Activated CD4-positive, alpha-beta T cell treated with anti-CD3 and anti-CD28 coated beads, Interleukin-2, amount 50 U/mL, for 48 hours (primary cell): ENCODE data around the gene UVRAG.
A peak's percentile ranks its signal among the peaks of the same experiment; 100 is the strongest.
"Not testable (repeated sequence)": the region's sequence is repeated elsewhere in the genome, so short reads cannot be mapped to it uniquely, and the experiment has no call there.

Experiments used
- DNase-seq, 2 experiments: peaks; one replicate each; pipeline ENCODE4 v3.0.0-alpha.2; 2020

The UVRAG gene

DNA sequence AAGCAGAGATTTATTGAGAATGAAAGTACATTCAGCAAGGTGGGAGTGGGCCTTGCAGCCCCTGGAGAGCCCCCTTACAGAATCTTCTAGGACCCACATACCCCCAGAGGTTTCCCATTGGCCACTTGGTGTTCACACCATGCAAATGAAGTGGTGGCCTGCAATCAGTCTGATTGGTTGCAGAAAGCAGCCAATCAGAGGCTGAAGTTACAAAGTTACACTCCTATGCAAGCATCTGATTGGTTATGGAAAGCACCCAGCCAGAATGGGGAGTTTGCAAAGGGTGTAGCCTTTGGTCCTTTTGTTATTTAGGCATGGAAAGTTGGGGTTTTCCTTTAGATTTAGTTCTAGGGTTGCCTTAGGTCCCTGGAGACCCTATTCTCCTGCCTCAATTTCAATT, 34.9 kb downstream of the UVRAG start:
- no peak for DNase-seq

GRCh38 chr11:75850787-75851186, 35.8 kb downstream of the UVRAG start:
- no peak for DNase-seq

- no peak for DNase-seq
Measured at GRCh38 chr11:75851203-75851602, 36.2 kb downstream of the UVRAG start.

GRCh38 chr11:75852406-75853017, 37.5 kb downstream of the UVRAG start:
- no peak for DNase-seq

DNA sequence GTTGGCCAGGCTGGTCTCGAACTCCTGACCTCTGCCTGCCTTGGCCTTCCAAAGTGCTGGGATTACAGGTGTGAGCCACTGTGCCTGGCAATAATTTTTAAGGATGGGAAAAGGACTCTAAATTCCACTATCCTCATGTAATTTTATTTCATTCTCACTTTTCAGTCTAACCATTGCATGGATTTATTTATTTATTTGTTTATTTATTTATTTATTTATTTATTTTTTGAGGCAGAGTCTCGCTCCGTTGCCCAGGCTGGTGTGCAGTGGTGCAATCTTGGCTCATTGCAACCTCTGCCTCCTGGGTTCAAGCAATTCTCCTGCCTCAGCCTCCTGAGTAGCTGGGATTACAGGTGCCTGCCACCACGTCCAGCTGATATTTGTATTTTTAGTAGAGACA, 38.6 kb downstream of the UVRAG start:
- not testable (repeated sequence) for DNase-seq

DNA sequence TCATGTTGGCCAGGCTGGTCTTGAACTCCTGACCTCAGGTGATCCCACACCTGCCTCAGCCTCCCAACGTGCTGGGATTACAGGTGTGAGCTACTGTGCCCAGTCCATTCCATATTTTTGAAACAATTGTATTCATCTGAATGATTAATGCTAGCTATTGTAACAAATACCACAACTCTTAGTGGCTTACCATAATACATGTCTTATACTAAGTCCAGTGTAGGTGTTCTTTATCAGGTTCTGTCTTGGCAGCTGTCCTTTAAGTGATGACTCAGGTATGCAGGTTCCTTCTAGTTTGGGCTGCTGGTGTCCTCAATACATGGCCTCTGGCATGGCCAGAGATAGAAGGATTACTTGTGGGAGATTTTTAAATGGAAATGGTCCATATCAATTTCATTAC, 39.0 kb downstream of the UVRAG start:
- DNase-seq, result no peak

- no peak for DNase-seq
Measured at GRCh38 chr11:75855206-75855605, 40.2 kb downstream of the UVRAG start.

DNA sequence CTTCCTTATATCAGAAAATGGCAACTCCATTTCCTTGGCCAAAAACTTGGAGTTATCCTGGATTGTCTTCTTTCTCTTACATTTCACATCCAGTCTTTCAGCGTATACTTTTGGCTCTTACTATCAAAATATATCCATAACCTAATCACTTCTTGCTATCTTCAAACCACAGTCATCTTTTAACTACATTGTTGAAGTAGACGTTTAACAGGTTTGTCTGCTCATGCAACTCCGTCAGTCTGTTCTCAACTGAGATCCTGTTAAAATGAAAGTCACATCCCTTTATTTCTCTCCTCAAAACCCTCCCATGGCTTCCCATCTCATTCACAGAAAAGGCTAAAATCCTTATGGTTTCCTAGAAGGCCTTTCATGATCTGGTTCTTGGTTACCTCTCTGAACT, 41.9 kb downstream of the UVRAG start:
- no peak for DNase-seq

- DNase-seq, result no peak
Measured at GRCh38 chr11:75858042-75858441, 43.0 kb downstream of the UVRAG start.

GRCh38 chr11:75858613-75859012, 43.6 kb downstream of the UVRAG start:
- DNase-seq, result no peak

GRCh38 chr11:75859614-75860013, 44.6 kb downstream of the UVRAG start:
- no peak for DNase-seq

DNA sequence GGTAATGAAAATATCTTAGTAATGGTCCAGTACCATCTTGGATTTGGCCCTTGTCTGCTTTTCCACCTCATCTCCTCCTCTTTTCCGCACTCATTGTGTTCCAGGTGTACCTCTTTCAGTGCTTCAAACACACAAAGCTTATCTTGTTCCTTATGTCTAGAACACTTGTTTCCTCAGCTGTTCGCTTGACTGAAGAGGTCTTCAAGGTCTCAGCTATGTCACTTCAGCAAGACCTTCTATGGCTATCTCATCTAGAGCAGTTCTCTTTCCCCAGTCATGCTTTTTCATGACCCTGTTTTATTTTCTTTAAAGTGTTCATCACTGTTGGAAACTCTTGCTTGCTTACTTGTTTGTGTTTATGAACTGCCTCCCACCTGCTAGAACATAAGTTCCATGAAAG, 47.4 kb downstream of the UVRAG start:
- DNase-seq, result no peak

DNA sequence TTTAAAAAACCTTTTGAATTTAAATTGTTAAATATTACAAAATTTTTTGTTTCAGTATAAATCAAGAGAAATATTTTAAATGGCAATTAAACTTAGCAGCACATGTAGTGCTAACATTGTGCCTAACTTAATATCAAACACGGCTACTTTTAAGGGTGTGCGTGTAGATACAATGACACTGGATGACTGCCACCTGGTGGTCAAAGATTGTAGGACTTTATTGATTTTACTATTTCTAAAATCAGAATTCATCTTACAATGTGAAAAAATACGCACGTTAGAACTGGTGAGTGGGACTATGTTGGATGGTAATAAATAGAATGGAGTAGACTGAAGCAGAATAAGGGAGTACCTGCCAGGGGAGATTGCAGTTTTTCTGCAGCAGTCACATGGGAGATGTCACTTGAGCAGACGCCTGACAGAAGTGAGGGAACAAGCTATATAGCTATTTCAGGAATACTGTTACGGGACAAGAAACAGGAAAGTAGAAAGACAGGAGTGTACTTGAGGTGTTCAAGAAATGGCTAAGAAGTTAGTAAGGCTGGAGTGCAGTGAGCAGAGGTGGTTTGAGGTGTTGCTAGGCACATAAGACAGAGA, 52.9 kb downstream of the UVRAG start:
- peak in 1 of 2 experiments; percentile 31 for DNase-seq

DNA sequence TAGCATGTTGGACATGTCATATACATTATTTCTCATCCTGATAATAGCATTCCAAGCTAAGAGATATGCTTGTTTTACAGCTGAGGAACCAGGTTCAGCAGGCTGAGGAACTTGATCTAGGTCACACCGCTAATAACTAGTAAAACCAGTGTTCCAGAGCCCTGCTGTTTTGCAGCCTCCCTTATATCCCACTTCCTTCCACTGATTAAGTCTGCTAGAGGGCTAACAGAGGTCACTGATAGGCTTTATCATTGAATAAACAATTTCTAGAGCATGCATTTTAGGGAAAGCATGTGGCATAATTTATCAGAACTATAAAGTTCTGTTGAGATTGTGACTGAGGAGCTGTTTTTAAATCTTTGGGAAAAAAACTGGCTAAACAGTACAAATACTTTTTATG, 54.0 kb downstream of the UVRAG start:
- no peak for DNase-seq

DNA sequence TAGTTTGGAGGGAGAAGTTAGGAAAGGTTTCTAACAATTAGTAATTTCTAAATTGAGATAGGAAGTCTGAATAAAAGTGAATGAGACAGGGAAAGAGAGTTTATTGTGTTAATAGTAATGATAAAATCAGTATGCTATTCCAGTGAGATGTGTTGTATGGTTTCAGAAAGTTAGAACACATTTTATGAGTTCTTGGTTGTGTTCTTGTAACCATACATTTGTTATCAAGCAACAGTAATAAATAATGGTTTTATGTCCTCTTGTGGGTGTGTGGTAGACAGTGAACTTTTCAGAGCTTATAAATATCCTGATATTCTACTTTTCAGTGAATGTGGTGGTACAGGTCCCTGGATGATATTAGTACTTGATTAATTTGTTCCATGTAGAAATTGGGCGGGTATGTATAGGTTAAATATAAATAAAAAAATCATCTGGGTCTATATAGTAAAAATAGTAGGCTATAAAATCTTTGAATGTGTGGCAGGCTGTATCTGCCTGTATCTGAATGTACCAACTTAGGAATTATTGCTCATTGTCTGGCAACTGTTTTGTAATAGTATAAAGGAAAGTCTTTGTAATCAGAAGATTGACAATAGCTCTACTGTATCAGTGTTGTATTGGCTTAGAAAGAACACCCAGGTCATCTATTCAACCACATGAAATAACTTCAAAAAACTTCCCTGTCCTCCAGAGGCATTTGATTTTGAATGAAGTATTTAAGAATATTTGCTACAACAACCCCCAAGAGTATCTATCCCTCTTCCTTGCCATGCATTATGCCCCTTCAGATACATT, 54.8 kb downstream of the UVRAG start:
- DNase-seq, result no peak

- no peak for DNase-seq
Measured at GRCh38 chr11:75872887-75873416, 57.9 kb downstream of the UVRAG start.

DNA sequence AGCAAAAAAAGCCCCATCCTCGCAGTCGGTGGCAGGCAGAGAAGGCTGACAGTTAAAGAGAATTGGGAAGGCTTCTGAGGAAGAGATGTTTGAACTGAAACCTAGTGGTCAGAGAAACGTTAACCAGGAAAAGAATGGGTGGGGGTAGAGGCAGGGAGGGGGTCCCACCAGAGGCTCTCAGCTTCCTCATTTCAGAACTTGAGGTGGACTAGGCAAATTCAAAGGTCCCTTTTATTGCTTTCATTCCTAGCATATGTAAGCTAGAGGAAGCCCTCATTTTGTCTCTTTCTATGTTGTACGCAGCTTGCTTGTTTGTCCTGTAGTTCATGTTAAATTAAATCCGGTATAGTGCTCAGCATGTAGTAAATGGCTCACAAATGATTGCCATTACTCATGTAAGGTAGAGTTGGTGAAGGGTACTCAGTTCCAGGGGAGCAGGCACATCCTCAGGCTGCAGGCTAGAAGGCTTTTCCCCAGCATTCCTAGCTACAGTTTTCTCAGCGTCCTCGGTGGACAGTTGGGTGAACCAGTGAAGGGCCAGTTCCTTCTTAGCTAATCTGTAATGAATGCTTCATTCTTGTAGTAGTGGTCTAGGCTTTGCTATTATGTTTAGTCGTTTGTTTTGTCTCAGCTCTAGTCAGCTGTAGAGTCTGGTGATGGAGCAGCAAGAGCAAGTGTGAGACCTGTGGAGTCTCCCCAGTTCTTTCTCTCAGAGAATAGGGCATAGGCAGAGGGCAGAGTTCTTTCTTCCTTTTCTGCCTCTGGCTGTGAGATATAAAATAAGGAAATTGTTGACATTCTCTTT, 58.6 kb downstream of the UVRAG start:
- no peak for DNase-seq

DNA sequence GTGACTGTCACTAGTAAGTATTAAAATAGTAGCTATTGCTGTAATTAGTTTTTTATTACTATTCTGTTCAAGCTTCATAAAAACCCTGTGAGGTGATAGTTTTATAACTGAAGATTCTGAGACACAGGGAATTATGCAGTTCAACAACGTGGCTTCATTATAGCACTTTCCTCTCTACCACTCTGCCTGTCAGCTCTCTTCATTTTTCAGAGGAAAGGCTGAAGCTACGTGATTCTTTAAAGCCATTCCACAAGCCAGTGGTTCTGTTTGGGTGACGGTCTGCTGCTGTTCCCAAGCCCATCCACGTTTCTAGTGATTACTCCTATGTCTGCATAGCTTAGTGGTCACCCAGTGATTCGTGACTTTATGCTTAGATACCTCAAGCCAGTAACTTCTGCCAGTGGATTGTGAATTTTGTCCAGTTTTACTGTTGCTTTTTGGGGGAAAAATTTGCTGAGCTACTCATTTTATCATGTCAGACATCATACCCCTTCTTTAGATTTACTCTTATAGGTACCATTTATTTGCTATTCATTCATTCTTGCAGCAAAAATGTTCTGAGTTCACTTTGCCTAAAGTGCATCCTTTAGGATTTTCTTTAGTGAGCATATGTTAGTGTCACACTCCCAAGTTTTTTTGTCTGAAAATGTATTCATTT, 59.8 kb downstream of the UVRAG start:
- no peak for DNase-seq

- not testable (repeated sequence) for DNase-seq
Measured at GRCh38 chr11:75877327-75877726, 62.3 kb downstream of the UVRAG start.

DNA sequence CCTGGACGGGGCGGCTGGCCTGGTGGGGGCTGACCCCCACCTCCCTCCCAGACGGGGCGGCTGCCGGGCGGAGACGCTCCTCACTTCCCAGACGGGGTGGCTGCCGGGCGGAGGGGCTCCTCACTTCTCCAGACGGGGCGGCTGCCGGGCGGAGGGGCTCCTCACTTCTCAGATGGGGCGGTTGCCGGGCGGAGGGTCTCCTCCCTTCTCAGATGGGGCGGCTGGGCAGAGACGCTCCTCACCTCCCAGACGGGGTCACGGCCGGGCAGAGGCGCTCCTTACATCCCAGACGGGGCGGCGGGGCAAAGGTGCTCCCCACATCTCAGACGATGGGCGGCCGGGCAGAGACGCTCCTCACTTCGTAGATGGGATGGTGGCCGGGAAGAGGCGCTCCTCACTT, 62.9 kb downstream of the UVRAG start:
- not testable (repeated sequence) for DNase-seq

GRCh38 chr11:75878933-75879332, 63.9 kb downstream of the UVRAG start:
- DNase-seq, result no peak

DNA sequence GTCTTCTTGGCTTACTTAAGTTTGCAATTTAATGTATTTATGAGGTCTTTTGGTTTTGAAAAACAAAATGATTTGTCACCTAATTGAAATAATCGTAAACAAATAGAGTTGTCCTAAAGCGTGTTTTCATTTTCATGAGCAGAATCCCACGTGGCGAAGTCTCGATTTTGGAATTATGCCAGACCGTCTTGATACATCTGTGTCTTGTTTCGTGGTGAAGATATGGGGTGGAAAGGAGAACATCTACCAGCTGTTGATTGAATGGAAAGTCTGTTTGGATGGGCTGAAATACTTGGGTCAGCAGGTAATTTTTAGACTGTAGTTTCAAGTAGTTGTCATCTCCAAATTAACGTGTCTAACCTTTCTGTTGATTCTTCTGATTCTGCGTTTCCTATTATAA, 64.7 kb downstream of the UVRAG start:
- DNase-seq, result no peak

- DNase-seq, result not testable (repeated sequence)
Measured at GRCh38 chr11:75880343-75880742, 65.3 kb downstream of the UVRAG start.
